Stimulated activated CD4-positive, alpha-beta T cell treated with anti-CD3 and anti-CD28 coated beads, Interleukin-1b, Interleukin-23, amount 100 ng/mL, for 24 hours (primary cell): ENCODE measurements around the gene GNB1.

Experiments used
- DNase-seq, 4 experiments: peaks; one replicate each; pipeline ENCODE4 v3.0.0-alpha.2; 2020; ENCODE audit warnings: low read depth in 4 of 4, low spot score in 1 of 4

The GNB1 gene

DNA sequence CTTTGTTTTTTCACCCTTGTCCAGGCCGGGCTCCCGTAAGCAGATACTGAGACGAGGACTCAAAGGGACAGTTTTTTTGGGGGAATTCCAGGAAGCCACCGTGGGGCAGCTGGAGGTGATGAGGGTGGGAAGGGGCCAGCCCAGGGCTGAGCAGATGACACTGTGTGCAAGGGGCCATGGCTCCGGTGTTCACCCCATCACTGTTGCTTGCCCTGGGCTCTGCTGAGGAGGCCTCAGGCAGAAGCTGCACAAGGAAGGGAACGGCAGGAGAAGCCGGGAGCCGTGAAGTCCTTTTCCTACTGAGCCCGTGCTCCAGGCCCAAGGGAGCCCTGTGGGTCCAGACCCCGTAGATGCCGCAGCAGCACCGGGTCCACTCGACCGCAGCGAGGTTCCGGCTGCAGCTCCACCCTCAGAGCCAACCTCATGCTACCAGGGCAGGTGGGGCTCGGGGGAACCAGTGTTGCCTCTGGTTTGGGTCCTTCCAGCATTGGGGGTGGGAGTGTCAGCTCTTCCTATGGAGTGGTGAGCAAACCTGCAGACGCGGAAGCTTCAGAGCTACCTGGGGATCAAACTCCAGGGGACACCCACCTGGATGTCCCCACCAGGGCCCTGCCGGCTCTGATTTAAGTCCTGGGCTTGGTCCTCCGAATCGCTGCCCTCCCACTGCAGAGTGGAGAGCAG lies 19.9 kb upstream of the GNB1 start:
- no peak for DNase-seq

DNA sequence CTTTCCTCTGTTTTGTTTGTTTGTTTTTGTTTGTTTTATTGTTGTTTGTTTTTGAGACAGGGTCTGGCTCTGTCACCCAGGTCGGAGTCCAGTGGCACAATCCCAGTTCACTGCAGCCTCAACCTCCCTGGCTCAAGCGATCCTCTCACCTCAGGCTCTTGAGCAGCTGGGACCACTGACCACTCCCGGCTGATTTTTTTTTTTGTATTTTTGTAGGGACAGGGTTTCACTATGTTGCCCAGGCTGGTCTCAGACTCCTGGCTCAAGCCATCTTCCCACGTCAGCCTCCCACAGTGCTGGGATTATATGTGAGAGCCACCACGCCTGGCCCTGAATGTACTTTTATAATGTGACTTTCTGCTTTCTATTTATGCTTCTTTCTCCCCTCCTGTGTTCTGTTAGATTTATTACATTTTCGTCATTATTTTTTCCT lies 19.2 kb upstream of the GNB1 start:
- no peak for DNase-seq

DNA sequence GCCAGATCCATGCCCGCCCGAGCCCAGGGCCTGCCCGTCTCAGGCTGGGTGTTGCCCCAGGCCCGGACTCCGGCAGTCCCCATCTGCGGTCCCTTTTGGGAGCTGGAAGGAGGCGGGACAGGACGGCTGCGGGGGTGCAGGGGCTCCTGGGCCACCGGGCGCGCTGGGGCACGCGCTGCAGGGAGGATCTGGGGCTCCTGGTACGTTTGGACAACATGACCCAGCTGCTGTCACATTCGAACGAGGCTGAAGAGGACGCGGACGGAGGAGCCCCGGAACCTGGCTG lies 17.6 kb upstream of the GNB1 start:
- no peak for DNase-seq

DNA sequence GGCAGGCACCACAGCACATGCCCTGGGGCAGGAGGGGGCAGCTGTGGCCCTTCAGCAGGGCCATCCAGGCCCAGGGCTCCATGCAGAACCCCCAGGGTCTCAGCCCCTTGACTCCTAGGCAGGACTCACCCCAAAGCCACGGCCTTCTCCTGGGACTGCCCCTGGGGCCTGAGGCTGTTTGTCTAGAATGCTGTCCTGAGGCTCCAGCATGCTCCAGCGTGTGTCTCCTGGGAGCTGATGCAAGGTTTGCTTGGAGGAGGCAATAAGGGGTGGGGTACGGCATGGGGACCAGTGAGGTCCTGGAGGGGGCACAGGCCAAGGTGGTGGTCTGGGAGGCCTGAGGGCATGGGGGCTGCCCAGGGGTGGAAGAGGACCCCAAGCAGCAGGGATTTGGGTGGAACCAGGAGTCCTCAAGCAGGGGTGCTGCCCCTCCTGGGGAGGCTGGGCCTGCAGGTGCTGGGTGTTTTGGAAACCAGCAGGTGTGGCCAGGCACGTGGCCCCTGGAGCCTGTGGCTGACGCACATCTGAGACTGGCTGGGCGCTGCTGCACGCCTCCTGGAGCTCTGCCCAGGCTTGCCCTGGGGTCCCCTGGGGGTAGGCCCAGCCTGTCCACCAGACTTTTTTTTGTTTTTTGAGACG lies 16.3 kb upstream of the GNB1 start:
- DNase-seq: no peak

DNA sequence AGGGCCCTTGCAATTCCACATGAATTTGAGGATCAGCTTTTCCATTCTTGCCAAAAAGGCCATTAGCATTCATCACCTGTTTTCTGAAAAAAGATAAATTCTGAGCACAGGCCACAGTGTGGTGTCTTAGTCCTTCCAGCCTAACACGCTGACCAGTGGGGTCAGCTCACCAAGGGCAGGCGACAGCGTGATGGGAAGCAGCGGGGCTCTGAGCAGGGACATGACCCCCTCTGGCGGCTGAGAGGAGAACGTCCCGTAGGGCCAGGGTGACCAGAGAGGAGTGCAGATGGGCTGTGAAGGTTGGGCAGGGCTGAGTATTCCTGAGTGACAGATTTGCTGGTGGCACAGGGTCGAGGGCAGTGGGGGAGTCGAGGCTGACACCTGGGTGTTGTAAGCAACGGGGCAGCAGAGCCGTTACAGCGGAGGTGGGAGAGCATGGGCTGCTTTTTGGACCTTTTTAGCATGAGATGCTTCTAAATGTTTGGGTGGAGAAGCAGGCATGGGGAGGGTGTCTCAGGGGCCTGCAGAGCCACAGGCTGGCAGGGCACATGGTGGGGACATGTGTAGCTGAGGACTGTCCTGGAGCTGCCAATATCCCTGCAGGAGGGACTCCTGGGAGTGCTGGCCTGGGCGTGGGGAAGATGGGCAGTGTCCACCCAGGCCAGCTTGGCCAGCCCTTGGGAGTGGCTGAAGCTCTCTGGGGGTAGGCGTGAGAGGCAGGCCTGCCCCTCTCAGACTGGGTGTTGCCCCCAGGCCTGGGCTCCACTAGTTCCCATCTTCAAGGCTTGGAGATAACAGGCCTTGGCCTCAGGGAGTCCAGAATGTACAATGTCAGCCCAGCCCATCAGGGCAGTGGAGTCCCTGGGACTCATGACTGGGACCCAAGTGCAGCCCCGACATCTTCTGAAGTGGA lies 15.6 kb upstream of the GNB1 start:
- DNase-seq: peak in 3 of 4 experiments; percentile 45 to 52 (median 51)

DNA sequence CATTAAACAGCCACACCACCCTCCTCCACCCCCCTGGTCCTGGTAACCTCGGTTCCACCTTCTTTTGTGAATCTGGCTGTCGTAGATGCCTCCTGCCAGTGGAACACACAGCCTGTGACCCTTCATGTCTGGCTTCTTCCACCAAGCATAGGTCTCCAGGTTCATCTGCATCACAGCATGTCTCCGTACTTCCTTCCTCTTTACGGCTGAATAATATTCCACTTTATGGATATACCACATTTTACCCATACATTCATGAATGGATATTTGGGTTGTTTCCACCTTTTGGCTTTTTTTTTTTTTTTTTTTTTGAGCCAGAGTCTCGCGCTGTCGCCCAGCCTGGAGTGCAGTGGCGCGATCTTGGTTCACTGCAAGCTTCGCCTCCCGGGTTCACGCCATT lies 12.3 kb upstream of the GNB1 start:
- DNase-seq: no peak

DNA sequence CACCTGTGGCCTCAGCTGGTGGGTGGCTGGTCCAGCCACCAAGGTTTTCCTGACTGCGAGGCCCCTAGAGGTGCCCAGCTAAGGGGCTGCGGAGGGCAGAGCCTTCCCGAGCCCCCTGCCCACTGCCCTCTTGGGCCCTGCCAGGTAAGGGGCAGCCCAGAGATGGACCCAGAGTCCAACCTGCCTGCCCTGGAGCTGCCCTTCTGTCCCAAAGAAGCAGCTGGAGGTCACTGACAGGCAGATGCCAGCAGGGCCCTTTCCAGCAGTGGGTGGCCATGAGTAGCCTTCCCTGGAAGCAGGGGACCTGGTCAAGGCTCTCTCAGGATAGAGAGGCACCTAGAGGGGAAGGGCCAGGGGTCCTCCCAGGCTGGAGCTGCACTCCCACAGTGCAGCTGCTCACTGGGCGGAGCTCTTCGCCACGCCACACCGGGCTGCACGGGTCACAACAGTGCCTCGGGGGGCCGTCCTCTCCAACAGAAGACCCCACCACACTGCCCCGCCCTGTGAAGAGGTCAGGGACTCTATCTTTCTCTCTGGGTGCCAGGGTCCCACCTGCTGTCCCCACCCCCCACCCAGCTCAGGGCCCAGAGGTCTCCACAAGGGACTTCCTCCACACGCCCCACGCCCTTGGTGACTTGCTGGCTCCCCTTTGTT lies 10.9 kb upstream of the GNB1 start:
- DNase-seq: no peak

DNA sequence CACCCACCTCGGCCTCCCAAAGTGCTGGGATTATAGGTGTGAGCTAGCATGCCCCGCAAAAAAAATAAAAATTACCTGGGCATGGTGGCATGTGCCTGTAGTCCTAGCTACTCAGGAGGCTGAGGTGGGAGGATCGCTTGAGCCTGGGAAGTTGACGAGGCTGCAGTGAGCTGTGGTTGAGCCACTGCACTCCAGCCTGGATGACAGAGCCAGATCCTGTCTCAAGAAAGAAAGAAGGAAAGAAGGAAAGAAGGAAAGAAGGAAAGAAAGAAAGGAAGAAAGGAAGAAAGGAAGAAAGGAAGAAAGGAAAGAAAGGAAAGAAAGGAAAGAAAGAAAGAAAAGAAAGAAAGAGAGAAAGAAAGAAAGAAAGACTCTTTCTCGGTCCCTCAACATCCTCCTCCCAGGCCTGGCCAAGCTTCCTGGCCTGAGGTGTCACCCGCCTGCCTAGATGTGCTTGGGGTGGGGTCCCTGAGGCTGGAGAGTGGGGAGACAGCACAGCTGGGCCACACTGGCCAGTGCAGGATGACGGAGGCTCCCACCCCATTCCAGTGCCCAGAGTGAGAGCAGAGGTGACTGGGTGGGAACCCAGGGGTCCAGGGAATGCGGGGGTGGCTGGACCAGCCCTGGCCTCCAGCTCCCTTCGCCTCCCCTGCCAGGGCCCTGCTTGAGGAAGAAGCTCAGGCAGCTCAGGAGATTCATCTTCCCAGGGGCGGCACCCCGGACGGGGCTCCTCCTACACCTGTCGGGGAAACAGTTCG lies 10.2 kb upstream of the GNB1 start:
- no peak for DNase-seq

DNA sequence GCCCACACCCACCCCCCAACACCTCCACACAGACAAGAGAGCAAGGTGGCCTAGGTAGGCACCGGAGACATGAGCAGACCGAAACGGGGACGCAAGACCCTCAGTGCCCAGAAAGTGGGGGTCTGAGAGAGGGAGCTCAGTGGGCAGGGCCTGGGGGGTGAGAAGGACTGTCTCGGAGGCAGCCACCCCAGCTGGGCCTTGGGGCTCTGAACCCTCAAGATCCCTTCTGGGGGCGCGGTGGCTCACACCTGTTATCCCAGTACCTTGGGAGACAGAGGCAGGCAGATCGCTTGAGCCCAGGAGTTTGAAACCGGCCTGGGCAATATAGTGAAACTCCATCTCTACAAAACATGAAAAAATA lies 9.1 kb upstream of the GNB1 start:
- no peak for DNase-seq

DNA sequence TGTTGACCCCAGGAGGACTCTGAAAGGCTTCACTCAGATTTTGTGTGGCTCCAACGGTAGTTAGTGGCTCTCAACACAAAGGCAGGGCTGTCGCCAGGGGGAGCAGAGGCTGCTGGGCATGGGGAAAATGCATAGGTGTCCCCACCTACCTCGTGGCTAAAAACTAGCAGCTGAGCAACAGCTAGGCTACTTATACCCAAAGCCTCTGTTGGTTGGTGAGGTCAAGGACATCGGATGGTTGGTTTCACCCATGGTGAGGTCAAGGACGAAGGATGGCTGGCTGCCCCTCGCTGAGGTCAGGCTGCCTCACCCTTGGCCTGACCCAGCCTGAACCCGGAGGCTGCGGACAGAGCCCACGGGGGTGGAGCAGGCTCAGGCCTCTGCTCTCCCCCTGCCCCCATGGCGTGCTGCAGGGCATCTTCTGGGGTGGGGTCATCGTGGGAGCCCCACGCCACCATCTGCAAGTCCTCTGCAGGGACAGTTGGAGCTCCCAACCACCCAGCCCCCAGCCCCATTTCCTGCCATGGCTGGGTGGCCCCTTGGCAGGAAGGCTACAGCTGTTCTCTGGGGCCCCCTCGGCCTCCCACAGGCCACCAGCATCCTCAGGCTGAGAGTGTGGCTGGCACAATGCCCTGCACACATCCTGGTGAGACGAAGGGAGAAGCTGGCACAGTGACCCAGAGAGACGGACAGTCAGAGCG lies 8.5 kb upstream of the GNB1 start:
- DNase-seq: no peak

DNA sequence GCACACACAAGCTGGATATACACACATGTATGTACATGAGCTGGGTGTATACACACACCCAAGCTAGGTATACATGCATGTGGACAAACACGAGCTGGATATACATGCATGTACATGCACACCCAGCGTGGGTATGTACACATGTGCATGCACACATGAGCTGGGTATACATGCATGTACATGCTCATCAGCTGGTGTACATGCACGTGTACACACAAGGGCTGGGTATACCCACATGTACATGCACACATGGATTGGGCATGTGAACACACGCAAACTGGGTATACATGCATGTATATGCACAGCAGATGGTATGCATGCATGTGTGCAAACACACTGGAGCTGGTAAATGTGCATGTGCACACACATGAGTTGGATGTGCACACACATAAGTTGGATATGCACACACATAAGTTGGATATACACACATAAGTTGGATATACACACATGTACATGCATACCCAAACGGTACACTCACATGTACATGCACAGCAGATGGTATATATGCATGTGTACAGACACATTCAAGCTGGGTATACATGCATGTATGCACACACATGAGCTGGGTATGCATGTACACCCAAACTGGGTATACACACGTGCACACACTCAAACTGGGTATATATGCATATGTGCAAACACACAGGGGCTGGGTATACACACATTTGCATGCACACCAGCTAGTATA lies 7.5 kb upstream of the GNB1 start:
- no peak for DNase-seq

DNA sequence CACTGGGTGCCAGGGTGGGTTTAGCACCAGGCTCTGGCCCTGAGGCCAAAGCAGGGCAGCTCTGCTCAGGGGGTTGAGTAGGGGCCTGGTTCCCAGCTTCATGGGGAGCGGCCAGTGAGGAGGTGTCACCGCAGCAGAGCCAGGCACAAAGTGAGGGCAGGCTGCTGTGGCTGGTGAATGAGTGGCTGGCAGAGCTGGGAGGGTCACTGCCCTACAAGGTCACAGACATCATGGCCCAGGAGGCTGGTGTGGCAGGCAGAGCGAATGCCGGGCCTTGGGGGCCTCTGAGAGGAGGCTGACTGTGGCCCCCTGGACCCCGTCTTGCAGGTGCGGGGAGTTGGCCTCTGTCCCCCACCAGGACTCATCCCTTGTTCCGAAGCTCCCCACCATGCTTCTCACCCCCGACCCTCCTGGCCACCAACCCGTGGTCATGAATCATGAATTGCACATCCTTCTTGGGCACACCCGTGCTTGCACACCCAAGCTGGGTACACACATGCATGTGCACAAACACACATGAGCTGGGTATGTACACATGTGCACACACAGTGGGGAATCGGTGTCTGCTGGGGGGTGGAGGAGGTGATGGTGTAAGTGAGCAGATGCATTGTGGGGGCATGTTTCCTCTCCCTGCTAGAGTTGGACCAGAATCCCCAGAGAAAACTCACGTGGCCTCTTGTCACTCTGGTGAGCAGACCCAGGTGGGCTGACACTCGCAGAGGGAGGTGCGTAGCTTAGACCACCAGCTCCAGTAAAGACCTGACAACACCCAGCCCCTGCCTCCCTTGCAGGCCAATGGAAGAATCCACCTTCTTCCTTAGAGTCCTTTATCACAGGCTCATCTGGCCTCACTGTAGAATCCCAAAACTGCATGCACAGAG lies 4.8 kb upstream of the GNB1 start:
- no peak for DNase-seq

DNA sequence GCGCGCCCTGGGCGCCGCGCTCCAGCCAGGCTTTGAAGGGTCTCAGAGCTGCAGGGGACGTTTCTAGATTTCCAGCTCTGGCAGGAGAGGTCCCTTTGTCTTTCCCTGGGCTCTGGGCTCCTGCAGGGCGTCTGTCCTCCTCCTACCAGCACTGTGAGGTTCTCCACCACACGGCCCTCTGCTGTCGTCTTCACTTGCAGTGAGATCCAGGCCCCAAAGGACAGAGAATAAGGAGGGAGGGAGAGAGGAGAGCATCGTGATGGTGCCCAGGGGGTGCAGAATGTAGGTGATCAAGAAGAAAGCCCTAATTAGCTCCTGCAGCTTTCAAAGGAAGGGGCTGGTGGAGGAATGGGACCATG lies 4.2 kb upstream of the GNB1 start:
- no peak for DNase-seq

DNA sequence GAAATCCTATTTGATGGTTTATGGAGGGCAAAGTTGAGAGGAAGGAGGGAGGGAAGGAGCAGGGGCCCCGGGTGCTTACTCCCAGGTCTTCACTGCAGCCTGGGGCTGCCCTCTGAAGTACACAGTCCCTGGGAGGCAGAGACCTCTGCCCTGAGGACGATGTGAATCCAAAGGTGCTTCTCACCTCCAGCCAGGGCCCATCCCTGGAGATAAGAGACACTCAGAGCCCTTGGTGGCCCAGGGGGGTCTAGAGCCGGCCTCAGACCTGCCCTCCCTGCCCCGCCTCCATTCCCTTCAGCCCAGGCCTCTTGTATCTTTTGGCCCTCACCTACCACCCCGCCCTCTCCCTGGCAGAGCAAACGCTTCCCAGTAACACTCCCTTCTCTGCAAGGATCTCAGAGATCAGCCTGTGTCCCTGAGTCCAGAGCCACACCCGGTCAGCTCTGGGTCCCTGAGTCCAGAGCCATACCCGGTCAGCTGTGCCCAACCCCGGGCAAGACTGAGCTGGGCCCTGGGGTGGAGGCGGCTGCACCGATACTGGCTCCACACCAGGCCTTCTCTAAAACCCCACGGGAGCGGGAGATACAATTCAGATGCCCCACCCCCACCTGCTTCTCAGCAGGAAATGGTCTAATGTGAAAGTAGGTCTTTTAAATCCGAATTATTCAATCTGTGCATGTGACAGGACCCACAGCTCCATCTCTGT lies 3.6 kb upstream of the GNB1 start:
- no peak for DNase-seq

DNA sequence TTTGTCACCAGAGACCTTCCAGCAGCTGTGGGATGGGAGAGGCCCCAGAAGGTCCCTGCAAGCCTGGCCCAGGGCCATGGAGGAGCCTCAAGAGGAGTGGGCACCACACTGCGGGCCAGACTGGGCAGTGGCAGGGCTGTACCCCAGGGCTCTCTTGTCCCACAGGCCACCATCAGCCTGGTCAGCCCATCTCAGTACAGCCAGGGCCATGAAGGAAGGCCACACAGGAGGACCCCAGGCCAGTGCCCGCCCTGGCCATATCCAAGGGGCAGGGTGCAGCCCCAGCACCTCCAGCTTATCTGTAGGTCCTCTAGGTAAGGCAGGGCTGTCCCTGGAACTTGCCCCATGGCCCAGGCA lies 3.1 kb upstream of the GNB1 start:
- no peak for DNase-seq

DNA sequence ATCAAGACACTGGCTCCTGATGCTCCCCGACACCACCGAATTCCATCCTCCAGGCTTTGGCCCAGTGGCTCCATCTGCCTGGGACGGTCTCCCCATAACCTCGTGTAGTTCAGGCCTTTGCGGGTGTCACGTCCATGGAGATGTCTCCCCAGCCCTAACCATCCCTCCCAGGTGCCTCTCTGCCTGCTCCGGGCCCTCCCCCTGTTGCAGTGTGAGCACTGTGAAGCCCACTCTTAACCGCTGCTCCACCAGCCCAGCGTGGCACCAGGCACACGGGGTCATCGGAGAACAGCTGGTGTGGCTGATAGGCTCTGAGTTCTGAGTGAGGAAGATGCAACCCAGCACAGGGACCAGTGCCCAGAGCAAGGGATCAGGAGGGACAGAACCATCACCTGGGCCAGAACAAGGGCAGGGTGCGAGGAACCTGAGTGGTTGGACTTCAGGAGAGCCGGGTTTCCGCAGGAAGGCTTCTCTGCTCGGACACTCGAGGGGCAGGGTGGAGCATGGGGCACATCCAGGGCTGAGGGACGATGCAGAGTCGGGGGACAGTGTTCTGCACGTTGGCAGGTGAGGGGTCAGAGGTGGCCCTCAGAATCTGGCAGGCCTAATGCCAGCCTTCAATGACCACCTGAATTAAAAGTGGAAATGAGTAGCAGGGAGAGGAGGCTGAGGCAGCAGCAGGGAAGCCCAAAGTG lies 2.6 kb upstream of the GNB1 start:
- no peak for DNase-seq

DNA sequence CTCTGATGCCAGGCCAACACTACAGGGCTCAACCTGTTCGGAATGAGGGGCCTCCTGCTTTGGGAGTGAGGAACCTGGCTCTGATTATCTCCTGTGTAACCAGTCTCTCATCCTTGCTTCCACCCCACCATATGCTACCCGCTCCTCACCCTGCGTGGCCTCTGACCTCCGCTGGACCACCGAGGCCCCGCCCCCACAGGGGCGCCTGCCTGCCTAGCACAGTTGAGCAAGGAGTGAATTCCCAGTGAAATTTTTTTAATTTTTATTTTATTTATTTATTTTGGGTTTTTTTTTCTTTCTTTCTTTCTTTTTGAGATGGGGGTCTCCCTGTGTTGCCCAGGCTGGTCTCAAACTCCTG lies 1.9 kb upstream of the GNB1 start:
- no peak for DNase-seq
